GM21723 (cell line): ENCODE results near the gene APOE.

Source experiments
- ATAC-seq: cut with Tn5 transposase; IDR thresholded peaks from one replicate; pipeline ENCODE4 v1.9.1; 2021; ENCODE audit warnings: mild to moderate bottlenecking, moderate library complexity; ENCODE audit not compliant: unreplicated experiment

APOE gene

DNA sequence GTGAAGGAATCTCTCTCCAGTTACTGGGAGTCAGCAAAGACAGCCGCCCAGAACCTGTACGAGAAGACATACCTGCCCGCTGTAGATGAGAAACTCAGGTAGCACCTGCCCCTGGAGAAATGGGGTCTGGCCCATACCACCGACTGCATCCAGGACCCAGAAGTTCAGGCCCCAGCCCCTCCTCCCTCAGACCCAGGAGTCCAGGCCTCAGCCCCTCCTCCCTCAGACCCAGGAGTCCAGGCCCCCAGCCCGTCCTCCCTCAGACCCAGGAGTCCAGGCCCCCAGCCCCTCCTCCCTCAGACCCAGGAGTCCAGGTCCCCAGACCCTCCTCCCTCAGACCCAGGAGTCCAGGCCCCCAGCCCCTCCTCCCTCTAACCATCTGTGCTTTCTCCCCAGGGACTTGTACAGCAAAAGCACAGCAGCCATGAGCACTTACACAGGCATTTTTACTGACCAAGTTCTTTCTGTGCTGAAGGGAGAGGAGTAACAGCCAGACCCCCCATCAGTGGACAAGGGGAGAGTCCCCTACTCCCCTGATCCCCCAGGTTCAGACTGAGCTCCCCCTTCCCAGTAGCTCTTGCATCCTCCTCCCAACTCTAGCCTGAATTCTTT is 43.3 kb downstream of the APOE start:
- ATAC-seq: no peak

DNA sequence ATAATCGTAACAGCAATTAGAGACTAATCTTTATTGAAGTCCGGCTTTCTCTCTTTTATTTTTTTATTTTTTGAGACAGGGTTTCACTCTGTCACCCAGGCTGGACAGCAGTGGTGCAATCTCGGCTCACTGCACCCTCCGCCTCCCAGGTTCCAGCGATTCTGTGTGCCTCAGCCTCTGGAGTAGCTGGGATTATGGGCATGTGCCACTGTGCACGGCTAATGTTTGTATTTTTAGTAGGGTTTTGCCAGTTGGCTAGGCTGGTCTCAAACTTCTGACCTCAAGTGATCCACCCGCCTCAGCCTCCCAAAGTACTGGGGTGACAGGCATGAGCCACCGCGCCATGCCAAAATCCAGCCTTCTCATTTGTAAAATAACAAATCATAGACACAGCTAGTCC is 44.0 kb downstream of the APOE start:
- ATAC-seq: no peak

DNA sequence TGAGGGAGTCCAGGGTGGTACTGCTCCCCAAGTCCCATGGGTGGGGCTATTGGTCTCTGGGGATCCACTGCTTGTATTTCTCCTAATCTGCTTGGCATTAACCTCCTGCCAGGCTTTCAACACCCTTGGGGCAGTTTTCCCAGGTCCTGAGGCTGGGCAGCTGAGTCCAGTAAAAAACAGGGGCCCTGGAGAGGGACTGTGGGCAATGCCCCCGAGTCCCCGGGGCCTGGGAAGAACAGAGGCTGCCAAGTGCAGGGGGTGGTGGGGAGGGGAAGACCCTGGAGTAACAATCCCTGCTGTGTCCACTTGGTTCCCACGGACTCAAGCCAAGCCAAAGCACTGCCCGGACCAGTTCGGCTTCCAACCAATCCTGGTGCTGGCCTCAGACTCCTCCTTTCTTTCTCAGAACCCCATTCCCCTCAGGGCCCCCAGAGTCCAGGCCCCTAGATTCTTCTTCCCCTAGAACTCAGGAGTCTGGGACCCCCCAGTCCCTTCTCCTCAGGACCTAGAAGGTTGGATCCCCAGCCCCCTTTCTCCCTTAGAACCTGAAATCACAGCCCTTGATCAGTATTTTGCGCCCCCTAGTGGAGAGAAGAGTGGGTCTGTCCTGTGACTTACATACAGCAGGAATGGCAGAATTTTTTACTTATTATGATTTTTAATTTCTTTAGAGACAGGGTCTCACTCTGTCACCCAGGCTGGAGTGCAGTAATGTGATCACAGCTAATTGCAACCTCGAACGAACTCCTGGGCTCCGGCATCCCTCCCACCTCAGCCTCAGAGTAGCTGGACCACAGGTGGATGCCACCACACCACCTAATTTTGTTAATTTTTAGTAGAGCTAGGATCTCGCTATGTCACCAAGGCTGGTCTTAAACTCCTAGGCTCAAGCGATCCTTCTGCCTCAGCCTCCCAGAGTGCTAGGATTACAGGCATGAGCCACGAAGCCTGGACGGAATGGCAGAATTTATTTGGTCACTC is 45.9 kb downstream of the APOE start:
- no peak for ATAC-seq

DNA sequence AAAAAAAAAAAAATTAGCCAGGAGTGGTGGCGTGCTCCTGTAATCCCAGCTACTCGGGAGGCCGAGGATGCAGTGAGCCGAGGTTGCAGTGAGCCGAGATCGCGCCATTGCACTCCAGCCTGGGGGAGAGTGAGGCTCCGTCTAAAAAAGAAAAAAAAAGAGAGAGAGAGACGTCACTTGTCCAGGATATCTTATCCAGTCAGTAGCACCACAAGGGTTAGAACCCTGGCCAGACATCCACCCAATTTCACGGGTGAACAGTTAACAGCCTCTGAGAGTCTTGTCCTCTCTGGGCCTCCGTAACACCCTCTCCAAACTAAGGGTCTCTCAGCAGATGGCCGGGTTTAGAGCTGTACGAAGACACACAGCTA is 48.7 kb downstream of the APOE start:
- no peak for ATAC-seq

DNA sequence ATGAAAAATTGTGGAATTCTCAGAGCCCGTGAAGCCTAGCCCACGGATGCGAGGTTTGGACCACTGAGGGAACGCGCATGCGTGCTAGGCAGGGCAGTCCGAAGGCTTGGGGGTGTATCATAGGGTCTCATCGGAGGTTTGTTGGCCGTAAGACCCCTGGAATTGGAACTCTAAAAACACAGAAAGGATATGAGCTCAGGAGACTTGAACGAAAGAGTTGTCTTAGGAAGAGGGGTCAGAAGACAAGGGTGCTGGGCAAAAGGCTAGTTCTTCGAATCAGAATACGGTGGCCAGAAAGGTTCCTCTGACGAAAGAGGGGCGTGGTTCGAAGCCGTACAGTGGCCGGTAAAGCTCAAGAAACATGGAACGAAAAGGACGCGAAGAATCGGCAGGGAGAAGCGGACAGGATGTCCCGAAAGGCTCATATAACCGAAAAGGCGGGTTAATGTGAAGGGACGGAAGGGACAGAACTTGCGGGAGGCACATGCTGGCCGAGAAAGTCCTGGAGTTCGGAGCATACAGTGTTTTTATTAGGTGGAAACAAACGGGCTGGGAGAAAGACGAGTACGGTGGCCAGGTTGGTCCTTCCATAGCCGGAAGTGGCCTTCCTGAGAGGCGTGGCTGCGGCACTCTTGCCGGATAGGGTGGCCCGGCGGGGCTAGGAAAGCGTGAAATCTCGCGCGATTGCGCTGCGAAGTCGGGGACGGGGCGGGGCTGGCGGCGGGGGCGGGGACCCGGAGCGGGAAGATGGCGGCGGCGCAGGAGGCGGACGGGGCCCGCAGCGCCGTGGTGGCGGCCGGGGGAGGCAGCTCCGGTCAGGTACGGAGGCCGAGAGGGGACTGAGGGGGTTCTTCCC is 49.3 kb downstream of the APOE start, which contains the start of gene CLPTM1:
Gene CLPTM1, plus strand, starts transcription at position 732 of the 856 bp plus-strand sequence. Its CDS starts 16 bp downstream, at position 748.
- ATAC-seq: peak; percentile 71

DNA sequence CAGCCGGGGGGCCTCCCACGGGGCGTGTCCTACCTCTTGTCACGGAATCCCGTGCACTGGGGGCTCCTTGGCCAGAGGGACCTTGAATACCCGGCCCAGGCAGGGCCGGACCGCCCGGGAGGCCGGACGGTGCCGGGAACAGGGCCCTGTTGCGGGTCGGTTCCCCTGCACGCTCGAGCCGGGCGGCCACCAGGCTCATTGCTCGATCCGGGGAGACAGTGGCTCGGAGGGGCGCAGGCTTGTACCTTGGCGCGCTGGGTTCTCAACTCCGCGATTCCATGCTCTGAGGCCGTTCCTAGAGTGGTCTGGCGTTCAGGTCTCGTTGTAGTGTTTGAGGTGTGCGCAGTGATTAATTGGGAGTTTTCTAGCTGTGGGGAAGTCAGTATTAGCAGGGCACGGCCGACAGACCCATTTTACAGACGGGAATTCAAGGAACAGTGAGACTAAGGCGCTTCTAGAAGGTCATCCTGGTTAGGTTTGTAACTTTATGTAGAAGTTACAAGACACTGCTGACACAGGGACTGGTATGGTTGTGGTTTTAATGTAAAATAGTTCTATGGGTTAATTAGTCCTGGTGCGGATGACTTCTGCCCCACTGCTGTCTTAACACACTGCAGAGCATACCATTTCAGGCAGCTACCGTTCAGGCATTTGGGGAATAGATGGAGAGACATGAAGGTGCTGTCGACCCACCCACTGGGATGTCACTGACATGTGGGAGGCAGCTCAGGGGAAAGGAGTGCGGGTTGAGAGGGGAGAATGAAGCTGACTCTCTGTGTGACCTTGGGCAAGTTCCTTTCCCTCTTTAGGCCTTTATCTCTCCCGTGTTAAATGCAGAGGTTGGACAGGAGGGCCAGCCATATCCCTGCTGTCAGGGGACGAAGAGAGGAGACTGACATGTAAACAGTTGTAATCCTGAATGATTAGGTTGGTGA is 50.2 kb downstream of the APOE start:
- ATAC-seq: peak; percentile 25

DNA sequence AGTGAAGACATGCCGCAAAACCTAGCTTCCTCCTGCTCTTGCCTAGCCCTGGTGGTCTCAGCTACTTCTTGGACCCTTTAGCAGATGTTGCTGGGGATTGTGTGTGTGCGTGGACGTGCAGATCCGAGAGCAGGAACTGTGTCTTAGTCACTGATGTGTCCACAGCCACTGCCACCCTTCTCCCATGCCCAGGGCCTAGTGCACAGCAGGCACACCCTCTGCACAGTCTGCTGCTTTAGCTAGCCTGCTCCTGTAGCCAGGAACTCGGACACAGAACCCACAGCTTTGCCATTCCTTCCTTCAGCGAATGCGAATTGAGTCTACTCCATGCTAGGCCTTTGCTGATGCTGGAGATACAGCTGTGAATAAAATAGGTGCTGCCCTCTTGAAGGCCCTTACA is 51.9 kb downstream of the APOE start:
- ATAC-seq: no peak

DNA sequence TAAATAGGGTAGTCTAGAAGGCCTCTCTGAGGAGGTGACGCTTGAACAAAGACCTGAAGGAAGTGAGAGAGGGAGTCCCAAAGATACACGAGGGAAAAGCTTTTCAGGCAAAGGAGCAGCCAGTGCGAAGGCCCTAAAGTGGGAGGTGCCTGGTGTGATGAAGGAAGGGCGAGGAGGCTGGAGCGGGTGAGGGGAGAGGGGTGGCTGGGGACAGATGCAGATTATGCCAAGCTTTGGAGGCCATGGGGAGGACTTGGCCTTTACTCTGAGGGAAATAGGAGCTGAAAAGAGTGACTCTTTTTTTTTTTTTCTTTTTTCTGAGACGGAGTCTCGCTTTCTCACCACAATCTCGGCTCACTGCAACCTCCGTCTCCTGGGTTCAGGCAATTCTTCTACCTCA is 52.5 kb downstream of the APOE start:
- no peak for ATAC-seq
